NCI-H748 (cell line): ENCODE measurements around the gene JKAMP.
A peak's percentile ranks its signal among the peaks of the same experiment; 100 is the strongest.

ENCODE experiments used
- DNase-seq: peaks from one replicate; lab custom pipeline; 2025; ENCODE audit not compliant: unreplicated experiment; lab: John Stamatoyannopoulos, UW

Gene JKAMP

GRCh38 chr14:59480166-59480565, 4.2 kb upstream of the JKAMP start:
- no peak for DNase-seq

GRCh38 chr14:59481407-59481806, 2.9 kb upstream of the JKAMP start:
- no peak for DNase-seq

GRCh38 chr14:59481871-59482540, 2.3 kb upstream of the JKAMP start:
- no peak for DNase-seq

- no peak for DNase-seq
Observed at GRCh38 chr14:59482541-59483331, 1.6 kb upstream of the JKAMP start.

GRCh38 chr14:59483363-59483762, 954 bp upstream of the JKAMP start:
- DNase-seq = peak; percentile 38

- DNase-seq = no peak
Observed at GRCh38 chr14:59484639-59485175, 390 bp downstream of the JKAMP start.

GRCh38 chr14:59490756-59491155, 6.4 kb downstream of the JKAMP start:
- DNase-seq = no peak

- DNase-seq = no peak
Observed at GRCh38 chr14:59492384-59492783, 8.1 kb downstream of the JKAMP start.

GRCh38 chr14:59500732-59501131, 16.4 kb downstream of the JKAMP start:
- no peak for DNase-seq

- DNase-seq = no peak
Observed at GRCh38 chr14:59503256-59503655, 18.9 kb downstream of the JKAMP start.

- peak; percentile 74 for DNase-seq
Observed at GRCh38 chr14:59507063-59507751, 22.9 kb downstream of the JKAMP start.

- DNase-seq = no peak
Observed at GRCh38 chr14:59507752-59508103, 23.4 kb downstream of the JKAMP start.

- DNase-seq = no peak
Observed at GRCh38 chr14:59509101-59509500, 24.8 kb downstream of the JKAMP start.

GRCh38 chr14:59510001-59510400, 25.7 kb downstream of the JKAMP start:
- no peak for DNase-seq

GRCh38 chr14:59510966-59511365, 26.6 kb downstream of the JKAMP start:
- no peak for DNase-seq

- DNase-seq = peak; percentile 67
Observed at GRCh38 chr14:59511916-59512575, 27.7 kb downstream of the JKAMP start.

GRCh38 chr14:59520224-59520623, 35.9 kb downstream of the JKAMP start:
- no peak for DNase-seq

GRCh38 chr14:59529189-59529588, 44.9 kb downstream of the JKAMP start:
- DNase-seq = no peak

GRCh38 chr14:59530349-59530748, 46.0 kb downstream of the JKAMP start:
- no peak for DNase-seq

GRCh38 chr14:59532419-59532818, 48.1 kb downstream of the JKAMP start:
- no peak for DNase-seq

- no peak for DNase-seq
Observed at GRCh38 chr14:59534361-59534987, 50.2 kb downstream of the JKAMP start.
